Mesenchymal stem cell (in vitro differentiated cells and primary cell): Measurements from ENCODE around the gene SLC8A1.

ENCODE experiments used
- DNase-seq: peaks from one replicate; pipeline ENCODE4 v3.0.0-alpha.2; 2013
- H2AFZ ChIP-seq: one replicate; pipeline ENCODE4 v1.6.1; 2013; ENCODE audit warnings: low read depth, mild to moderate bottlenecking, control low read depth, inconsistent platforms, low read length, moderate library complexity
- H2AK5ac ChIP-seq: 2 replicates; pipeline ENCODE4 v1.6.1; 2013; ENCODE audit warnings: low read length, moderate library complexity, mild to moderate bottlenecking, inconsistent platforms; ENCODE audit not compliant: severe bottlenecking
- H2BK120ac ChIP-seq: one replicate; pipeline ENCODE4 v1.6.1; 2013; ENCODE audit warnings: low read depth, mild to moderate bottlenecking, inconsistent platforms, low read length, moderate library complexity
- H2BK12ac ChIP-seq, 2 experiments: one replicate each; pipeline ENCODE4 v1.6.1; 2013; ENCODE audit warnings: inconsistent platforms in 2 of 2, low read length in 2 of 2, mild to moderate bottlenecking in 2 of 2, moderate library complexity in 2 of 2, control low read depth in 1 of 2
- H2BK15ac ChIP-seq: one replicate; pipeline ENCODE4 v1.6.1; 2013; ENCODE audit warnings: mild to moderate bottlenecking, low read depth, inconsistent platforms; ENCODE audit not compliant: poor library complexity, severe bottlenecking
- H2BK5ac ChIP-seq: 2 replicates; pipeline ENCODE4 v1.6.1; 2013; ENCODE audit warnings: low read depth, mild to moderate bottlenecking, low read length, control low read depth, inconsistent platforms; ENCODE audit not compliant: poor library complexity, severe bottlenecking
- H3K14ac ChIP-seq, 2 experiments: one replicate each; pipeline ENCODE4 v1.6.1; 2013; ENCODE audit warnings: inconsistent platforms in 2 of 2, low read length in 2 of 2, control low read depth in 1 of 2, mild to moderate bottlenecking in 1 of 2, moderate library complexity in 1 of 2
- H3K18ac ChIP-seq, 2 experiments: one replicate each; pipeline ENCODE4 v1.6.1; 2013; ENCODE audit warnings: inconsistent platforms in 2 of 2, low read length in 2 of 2, control low read depth in 1 of 2, low read depth in 1 of 2, mild to moderate bottlenecking in 1 of 2
- H3K23ac ChIP-seq, 2 experiments: one replicate each; pipeline ENCODE4 v1.6.1; 2013; ENCODE audit warnings: inconsistent platforms in 2 of 2, low read length in 2 of 2, mild to moderate bottlenecking in 2 of 2, moderate library complexity in 2 of 2, control low read depth in 1 of 2
- H3K27ac ChIP-seq: 2 replicates; pipeline ENCODE4 v1.5.1; 2013; ENCODE audit warnings: mild to moderate bottlenecking, moderate library complexity, low read length, control low read depth, inconsistent platforms; ENCODE audit not compliant: poor library complexity, severe bottlenecking
- H3K27me3 ChIP-seq, 2 experiments: 2 replicates each; pipeline versions ENCODE4 v1.6.1 to v1.7.0; 2013; ENCODE audit warnings: low read length in 2 of 2, mild to moderate bottlenecking in 2 of 2, moderate library complexity in 2 of 2, control low read depth in 1 of 2, inconsistent platforms in 1 of 2; ENCODE audit not compliant: control insufficient read depth in 1 of 2, insufficient read depth in 1 of 2
- H3K36me3 ChIP-seq, 2 experiments: 2 replicates each; pipeline versions ENCODE4 v1.6.1 to v1.7.0; 2013; ENCODE audit warnings: low read length in 2 of 2, control low read depth in 1 of 2, inconsistent platforms in 1 of 2, low read depth in 1 of 2, mild to moderate bottlenecking in 1 of 2; ENCODE audit not compliant: insufficient read depth in 2 of 2, control insufficient read depth in 1 of 2
- H3K4ac ChIP-seq, 2 experiments: one replicate each; pipeline ENCODE4 v1.6.1; 2013; ENCODE audit warnings: inconsistent platforms in 2 of 2, low read length in 2 of 2, mild to moderate bottlenecking in 2 of 2, moderate library complexity in 2 of 2, control low read depth in 1 of 2, low read depth in 1 of 2
- H3K4me1 ChIP-seq: 2 replicates; pipeline ENCODE4 v1.6.1; 2013; ENCODE audit warnings: low read depth, low read length, control low read depth; ENCODE audit not compliant: control insufficient read depth, insufficient read depth
- H3K4me2 ChIP-seq: 2 replicates; pipeline ENCODE4 v1.6.1; 2013; ENCODE audit warnings: low read length, mild to moderate bottlenecking, inconsistent platforms; ENCODE audit not compliant: poor library complexity, severe bottlenecking
- H3K4me3 ChIP-seq, 2 experiments: 2 replicates each; pipeline versions ENCODE4 v1.5.1 to v1.7.0; 2013; ENCODE audit warnings: low read length in 2 of 2, mild to moderate bottlenecking in 2 of 2, control low read depth in 1 of 2, low read depth in 1 of 2; ENCODE audit not compliant: insufficient read depth in 1 of 2
- H3K79me1 ChIP-seq: replicated peaks from 2 replicates; pipeline ENCODE4 v1.6.1; 2013; ENCODE audit warnings: mild to moderate bottlenecking, control low read depth, low read length, inconsistent platforms; ENCODE audit not compliant: poor library complexity, severe bottlenecking
- H3K9ac ChIP-seq: 2 replicates; pipeline ENCODE4 v1.7.0; 2013; ENCODE audit warnings: mild to moderate bottlenecking, low read length, moderate library complexity
- H3K9me3 ChIP-seq: 2 replicates; pipeline ENCODE4 v1.7.0; 2013; ENCODE audit warnings: mild to moderate bottlenecking, low read length; ENCODE audit not compliant: control insufficient read depth
- H4K8ac ChIP-seq: one replicate; pipeline ENCODE4 v1.6.1; 2013; ENCODE audit warnings: inconsistent platforms, mild to moderate bottlenecking, low read length, moderate library complexity
- H4K91ac ChIP-seq: one replicate; pipeline ENCODE4 v1.6.1; 2013; ENCODE audit warnings: mild to moderate bottlenecking, low read length, inconsistent platforms
- WGBS: methylation state at CpG from one replicate; pipeline ENCODE4 v1.1.7; 2013; ENCODE audit warnings: mixed read lengths; 5-methylcytosine and 5-hydroxymethylcytosine counted together

Gene SLC8A1

DNA sequence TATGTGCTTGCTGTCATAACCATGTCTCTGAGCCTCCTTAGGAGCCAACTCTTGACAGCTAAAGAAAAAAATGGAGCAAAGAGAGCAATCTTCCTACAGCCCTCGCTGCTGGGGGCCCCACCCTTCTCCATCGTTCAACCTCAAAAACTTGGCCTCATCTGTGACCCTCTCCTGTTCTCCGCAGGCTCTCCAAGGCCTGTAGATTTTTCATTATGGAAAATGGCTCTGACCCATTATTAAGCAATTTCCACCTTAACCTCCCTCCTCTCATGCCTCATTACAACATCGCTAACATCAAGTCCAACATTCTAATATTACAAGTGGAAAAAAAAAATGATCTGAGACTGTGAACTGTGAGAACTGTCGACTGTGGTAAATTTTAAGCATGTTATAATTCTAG, 98.7 kb downstream of the SLC8A1 start:
- Histone ChIP-seq H3K36me3 (no peaks in the 10 kb centered on the region), H3K14ac (no peak overlapping the region), H3K27me3 (no peaks in the 10 kb centered on the region), H3K4me1 (peaks cover 8% of the 10 kb centered on the region), H3K4me3 (no peak overlapping the region), H3K4ac (no peak overlapping the region), H3K23ac (no peak overlapping the region), H2BK12ac (no peak overlapping the region), H3K79me1 (peaks cover 12% of the 10 kb centered on the region), H3K9ac (no peak overlapping the region), H2AK5ac (peak overlapping the region; percentile 91), H4K91ac (no peak overlapping the region), H2BK15ac (no peak overlapping the region), H4K8ac (no peak overlapping the region), H2BK120ac (no peak overlapping the region), H2AFZ (no peak overlapping the region), H2BK5ac (no peak overlapping the region), H3K18ac (no peak overlapping the region), H3K27ac (no peak overlapping the region), H3K4me2 (no peak overlapping the region), H3K9me3 (no peaks in the 10 kb centered on the region)
- no peak for DNase-seq
- WGBS, result 79% methylated on average over 3 of the region's 5 CpGs

GRCh38 chr2:40352703-40353099, 99.2 kb downstream of the SLC8A1 start:
- H3K4me1 ChIP-seq, result peaks cover 8% of the 10 kb centered on the region
- H3K27me3 ChIP-seq, result no peaks in the 10 kb centered on the region
- peaks cover 12% of the 10 kb centered on the region for H3K79me1 ChIP-seq
- H2AFZ ChIP-seq, result no peak overlapping the region
- no peak overlapping the region for H2BK5ac ChIP-seq
- H3K4ac ChIP-seq, result no peak overlapping the region
- H2BK120ac ChIP-seq, result no peak overlapping the region
- peak overlapping the region; percentile 95 for H2AK5ac ChIP-seq
- no peaks in the 10 kb centered on the region for H3K36me3 ChIP-seq
- no peak overlapping the region for H3K23ac ChIP-seq
- peak overlapping the region; percentile 48 for H2BK15ac ChIP-seq
- H4K91ac ChIP-seq, result no peak overlapping the region
- no peak overlapping the region for H3K18ac ChIP-seq
- H3K27ac ChIP-seq, result peak overlapping the region; percentile 55
- no peak overlapping the region for H3K4me3 ChIP-seq
- H3K9me3 ChIP-seq, result no peaks in the 10 kb centered on the region
- H4K8ac ChIP-seq, result no peak overlapping the region
- WGBS, result 94% methylated on average over 7 of the region's 7 CpGs
- no peak overlapping the region for H3K9ac ChIP-seq
- DNase-seq, result no peak
- no peak overlapping the region for H3K14ac ChIP-seq
- no peak overlapping the region for H2BK12ac ChIP-seq
- H3K4me2 ChIP-seq, result no peak overlapping the region

GRCh38 chr2:40352041-40352702, 99.7 kb downstream of the SLC8A1 start:
- no peak overlapping the region for H3K4me3 ChIP-seq
- H2BK15ac ChIP-seq, result no peak overlapping the region
- no peak overlapping the region for H4K91ac ChIP-seq
- no peak overlapping the region for H4K8ac ChIP-seq
- H3K14ac ChIP-seq, result no peak overlapping the region
- H3K27me3 ChIP-seq, result no peaks in the 10 kb centered on the region
- no peak overlapping the region for H3K9ac ChIP-seq
- no peaks in the 10 kb centered on the region for H3K9me3 ChIP-seq
- H3K23ac ChIP-seq, result no peak overlapping the region
- WGBS, result 93% methylated on average over 1 of the region's 4 CpGs
- H3K27ac ChIP-seq, result peak overlapping the region; percentile 55
- no peak overlapping the region for H2AFZ ChIP-seq
- no peak overlapping the region for H3K4me2 ChIP-seq
- no peak overlapping the region for H2BK120ac ChIP-seq
- H3K18ac ChIP-seq, result no peak overlapping the region
- H2BK5ac ChIP-seq, result no peak overlapping the region
- DNase-seq, result no peak
- H3K36me3 ChIP-seq, result no peaks in the 10 kb centered on the region
- H3K4me1 ChIP-seq, result peaks cover 8% of the 10 kb centered on the region
- no peak overlapping the region for H2BK12ac ChIP-seq
- H3K79me1 ChIP-seq, result peaks cover 12% of the 10 kb centered on the region
- no peak overlapping the region for H2AK5ac ChIP-seq
- H3K4ac ChIP-seq, result no peak overlapping the region

- Histone ChIP-seq H3K27ac (peak overlapping the region; percentile 96), H2BK120ac (no peak overlapping the region), H3K79me1 (peaks cover 6% of the 10 kb centered on the region), H2BK15ac (no peak overlapping the region), H3K4me3 (no peak overlapping the region), H3K14ac (no peak overlapping the region), H3K23ac (no peak overlapping the region), H2AFZ (no peak overlapping the region), H4K8ac (no peak overlapping the region), H3K4ac (no peak overlapping the region), H3K36me3 (no peaks in the 10 kb centered on the region), H3K9ac (no peak overlapping the region), H3K18ac (peak overlapping the region in 1 of 2 experiments; percentile 48), H3K4me2 (peak overlapping the region; percentile 17), H3K9me3 (no peaks in the 10 kb centered on the region), H4K91ac (no peak overlapping the region), H2BK12ac (peak overlapping the region in 1 of 2 experiments; percentile 60), H2BK5ac (peak overlapping the region; percentile 11), H3K4me1 (peaks cover 9% of the 10 kb centered on the region), H2AK5ac (peak overlapping the region; percentile 21), H3K27me3 (no peaks in the 10 kb centered on the region)
- peak; percentile 75 for DNase-seq
- WGBS, result 53% methylated on average over 3 of the region's 5 CpGs
Measured at GRCh38 chr2:40348665-40349064, 103.2 kb downstream of the SLC8A1 start.
